HepG2 (cell line): ENCODE measurements around the gene SNAPIN. TPM values are rescaled to one million over a fixed set of nuclear protein-coding genes. Genes with fewer than 3 reads are reported as not detected.

ENCODE experiments used
- ARID4A ChIP-seq: sonication (generic); formaldehyde crosslinking; IDR thresholded peaks from 2 replicates; pipeline ENCODE4 v1.5.0; 2020; ENCODE audit warnings: mild to moderate bottlenecking, missing genetic modification reagents, borderline replicate concordance
- ELF1 ChIP-seq: sonication (generic); formaldehyde crosslinking; IDR thresholded peaks from 2 replicates; pipeline ENCODE4 v1.4.0; 2020; ENCODE audit warnings: missing genetic modification reagents
- HNRNPLL ChIP-seq: fragments of 200-400 bp; formaldehyde crosslinking; IDR thresholded peaks from 2 replicates; pipeline ENCODE4 v1.6.1; 2017; ENCODE audit warnings: mild to moderate bottlenecking, low read depth, low read length; ENCODE audit not compliant: poor library complexity, severe bottlenecking
- JDP2 ChIP-seq: sonication (generic); formaldehyde crosslinking; IDR thresholded peaks from 2 replicates; pipeline ENCODE4 v1.8.1; 2022; ENCODE audit warnings: missing genetic modification reagents, borderline replicate concordance
- PHF20 ChIP-seq: sonication (generic); formaldehyde crosslinking; IDR thresholded peaks from 2 replicates; pipeline ENCODE4 v1.5.0; 2020; ENCODE audit warnings: mild to moderate bottlenecking, missing genetic modification reagents
- RARG ChIP-seq: sonication (generic); formaldehyde crosslinking; IDR thresholded peaks from 2 replicates; pipeline ENCODE4 v1.4.0; 2020; ENCODE audit warnings: low read depth, mild to moderate bottlenecking, missing genetic modification reagents
- SNRNP70 ChIP-seq: fragments of 200-400 bp; formaldehyde crosslinking; IDR thresholded peaks from 2 replicates; pipeline ENCODE4 v1.6.1; 2017; ENCODE audit warnings: mild to moderate bottlenecking, low read depth, low read length, moderate library complexity
- THAP11 ChIP-seq: IDR thresholded peaks from 2 replicates; pipeline ENCODE4 v1.6.1; 2016; ENCODE audit warnings: missing biosample characterization, missing genetic modification reagents
- ZFP36L2 ChIP-seq: sonication (generic); formaldehyde crosslinking; IDR thresholded peaks from 2 replicates; pipeline ENCODE4 v1.4.0; 2020; ENCODE audit warnings: missing genetic modification reagents
- ZNF142 ChIP-seq: sonication (generic); formaldehyde crosslinking; IDR thresholded peaks from 2 replicates; pipeline ENCODE4 v1.4.0; 2020; ENCODE audit warnings: missing genetic modification reagents
- ZNF232 ChIP-seq: sonication (generic); formaldehyde crosslinking; IDR thresholded peaks from 2 replicates; pipeline ENCODE4 v1.4.0; 2020; ENCODE audit warnings: missing genetic modification reagents, borderline replicate concordance
- ZNF543 ChIP-seq: sonication (generic); formaldehyde crosslinking; IDR thresholded peaks from 2 replicates; pipeline ENCODE4 v1.4.0; 2020; ENCODE audit warnings: mild to moderate bottlenecking, missing genetic modification reagents
- ZNF580 ChIP-seq: IDR thresholded peaks from 2 replicates; pipeline ENCODE4 v1.6.1; 2016; ENCODE audit warnings: low read depth, borderline replicate concordance
- ZNF784 ChIP-seq: sonication (generic); formaldehyde crosslinking; IDR thresholded peaks from 2 replicates; pipeline ENCODE4 v1.5.1; 2020; ENCODE audit warnings: missing genetic modification reagents, mild to moderate bottlenecking, borderline replicate concordance
- polyA plus RNA-seq, 8 experiments: library from polyadenylated mRNA; depleted of rRNA in 3 of 8; stranded (reverse) in 7 of 8; unstranded in 1 of 8; fragments of >200 nt; fragmentation: Illumina TruSeq in 4 of 8; extraction: Trizol in 4 of 8; gene quantifications; 2 replicates each; pipeline versions ENCODE4 v1.2.1 to v1.2.3, GENCODE V29; 2011 to 2016; ENCODE audit warnings: low read depth in 4 of 8, missing spikeins in 1 of 8, mixed read lengths in 1 of 8; ENCODE audit not compliant: insufficient read depth in 1 of 8
- total RNA-seq, 5 experiments: library from RNA; depleted of rRNA; stranded (reverse); fragments of >200 nt; fragmentation: Illumina TruSeq; extraction: Trizol; gene quantifications; 2 replicates each; pipeline ENCODE4 v1.2.3, GENCODE V29; 2016; ENCODE audit warnings: low read depth in 1 of 5

SNAPIN gene
- total and polyA plus RNA-seq, 2 of the 13 experiments (the other 11 are each of a cell fraction or from before 2014, with no cell fraction given) = 23.9 to 25.7 TPM

- TF ChIP-seq ZNF232 (CRISPR knock-in tag) (peak; percentile 46; the same call in 1 of the 2 replicates), PHF20 (CRISPR knock-in tag) (peak; percentile 75), HNRNPLL (peak; percentile 74), SNRNP70 (no peak), RARG (no peak), ARID4A (CRISPR knock-in tag) (peak; percentile 77), ZFP36L2 (CRISPR knock-in tag) (no peak), ZNF580 (CRISPR knock-in tag) (peak; percentile 80; the same call in 1 of the 2 replicates), ZNF543 (CRISPR knock-in tag) (peak; percentile 44; the same call in 1 of the 2 replicates), ZNF784 (CRISPR knock-in tag) (no peak), THAP11 (peak; percentile 98), JDP2 (no peak; the same call in 1 of the 2 replicates), ELF1 (CRISPR knock-in tag) (peak; percentile 83), ZNF142 (CRISPR knock-in tag) (no peak)
These were observed at the start of gene SNAPIN (continued) for GRCh38 chr1:153658400-153659174.
